ENCODE data around the gene LYPLAL1. TPM values are rescaled to one million over a fixed set of nuclear protein-coding genes. Genes with fewer than 3 reads are reported as not detected.
A peak's percentile ranks its signal among the peaks of the same experiment; 100 is the strongest.

The LYPLAL1 gene
- 10 to 100 TPM; 14.8 to 33.9 (median 21.2) TPM for total RNA-seq
- polyA plus RNA-seq = 10 to 100 TPM; 32.2 to 37.9 TPM

GRCh38 chr1:219173758-219174459 lies at the start of gene LYPLAL1:
Gene LYPLAL1 (plus strand): TSS chr1:219173878. CDS start chr1:219173891, 13 bp downstream.
- H3K36me3 ChIP-seq = no peaks in the 10 kb centered on the region
- 0 to 2% methylated on average over 47 to 48 of the region's 48 CpGs for WGBS, 2 donors
- ATAC-seq (peak; percentile 90 to 97 (median 96)), FAIRE-seq (no peak), DNase-seq (peak; percentile 84 to 97 (median 88))
- H3K4me3 ChIP-seq = peak within 1 kb of the TSS; percentile 62 to 86 (median 73)
- peak within 1 kb of the TSS; percentile 69 to 96 (median 82) for H3K27ac ChIP-seq
- intact Hi-C loops (cut with DNase I) = no loop called here
- no peaks in the 10 kb centered on the region for H3K9me3 ChIP-seq
- H3K27me3 ChIP-seq = no peaks in the 10 kb centered on the region
- TF ChIP-seq, protein P1, sequence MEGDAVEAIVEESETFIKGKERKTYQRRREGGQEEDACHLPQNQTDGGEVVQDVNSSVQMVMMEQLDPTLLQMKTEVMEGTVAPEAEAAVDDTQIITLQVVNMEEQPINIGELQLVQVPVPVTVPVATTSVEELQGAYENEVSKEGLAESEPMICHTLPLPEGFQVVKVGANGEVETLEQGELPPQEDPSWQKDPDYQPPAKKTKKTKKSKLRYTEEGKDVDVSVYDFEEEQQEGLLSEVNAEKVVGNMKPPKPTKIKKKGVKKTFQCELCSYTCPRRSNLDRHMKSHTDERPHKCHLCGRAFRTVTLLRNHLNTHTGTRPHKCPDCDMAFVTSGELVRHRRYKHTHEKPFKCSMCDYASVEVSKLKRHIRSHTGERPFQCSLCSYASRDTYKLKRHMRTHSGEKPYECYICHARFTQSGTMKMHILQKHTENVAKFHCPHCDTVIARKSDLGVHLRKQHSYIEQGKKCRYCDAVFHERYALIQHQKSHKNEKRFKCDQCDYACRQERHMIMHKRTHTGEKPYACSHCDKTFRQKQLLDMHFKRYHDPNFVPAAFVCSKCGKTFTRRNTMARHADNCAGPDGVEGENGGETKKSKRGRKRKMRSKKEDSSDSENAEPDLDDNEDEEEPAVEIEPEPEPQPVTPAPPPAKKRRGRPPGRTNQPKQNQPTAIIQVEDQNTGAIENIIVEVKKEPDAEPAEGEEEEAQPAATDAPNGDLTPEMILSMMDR (IDR thresholded peaks at IDR 0.05) = no peak
- H3K4me1 ChIP-seq = peaks cover 7 to 52% (median 28%) of the 10 kb centered on the region in 3 donors

DNA sequence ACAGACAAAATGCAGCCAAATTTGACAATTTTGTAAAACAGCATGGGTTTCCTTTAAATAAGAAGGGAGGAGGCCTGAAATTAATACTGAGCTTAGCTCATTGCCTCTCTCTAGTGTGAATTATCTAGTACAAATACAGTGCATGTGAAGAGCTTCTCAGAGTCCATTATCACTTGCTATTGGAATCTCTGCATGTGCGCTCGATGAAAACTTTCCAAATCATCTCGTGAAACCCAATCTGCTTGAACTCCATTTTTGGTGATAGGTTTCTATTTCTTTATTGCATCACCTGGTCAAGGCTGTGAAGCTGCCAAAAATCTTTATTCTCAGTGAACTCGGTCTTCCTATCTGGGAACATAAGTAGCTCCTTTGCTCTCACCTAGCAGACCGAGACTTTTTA lies 49.5 kb upstream of the LYPLAL1 start:
- Histone ChIP-seq H3K9me3 (no peaks in the 10 kb centered on the region), H3K4me1 (no peaks in the 10 kb centered on the region), H3K27me3 (no peaks in the 10 kb centered on the region), H3K36me3 (no peaks in the 10 kb centered on the region), H3K4me3 (no peak overlapping the region), H3K27ac (no peak overlapping the region)
- 76 to 88% methylated on average over 5 of the region's 5 CpGs for WGBS, 2 donors
- FAIRE-seq = no peak
- intact Hi-C loops (cut with DNase I) = no loop called here
- TF ChIP-seq, protein P1 (IDR thresholded peaks at IDR 0.05) = no peak
- no peak for ATAC-seq
- no peak for DNase-seq

DNA sequence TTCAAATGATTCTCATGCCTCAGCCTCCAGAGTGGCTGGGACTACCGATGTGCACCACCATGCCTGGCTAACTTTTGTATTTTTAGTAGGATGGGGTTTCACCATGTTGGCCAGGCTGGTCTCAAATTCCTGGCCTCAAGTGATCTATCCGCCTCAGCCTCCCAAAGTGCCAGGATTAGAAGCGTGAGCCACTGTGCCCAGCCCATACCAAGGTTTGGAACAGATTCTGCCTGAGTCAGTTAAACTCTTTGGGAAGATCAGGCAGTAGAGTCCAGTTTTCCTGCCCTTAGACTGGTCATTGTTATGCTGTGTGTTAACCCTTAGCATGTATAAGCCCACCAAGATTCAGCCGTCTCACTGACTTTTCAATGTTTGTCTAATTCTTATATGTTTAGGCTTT lies 48.3 kb upstream of the LYPLAL1 start:
- H3K27ac ChIP-seq = no peak overlapping the region
- H3K36me3 ChIP-seq = no peaks in the 10 kb centered on the region
- no peaks in the 10 kb centered on the region for H3K9me3 ChIP-seq
- no peak for FAIRE-seq
- DNase-seq = no peak
- ATAC-seq = no peak
- no peaks in the 10 kb centered on the region for H3K27me3 ChIP-seq
- H3K4me1 ChIP-seq = peaks cover 0 to under 1% (median 0%) of the 10 kb centered on the region in 3 donors
- intact Hi-C loops (cut with DNase I) = no loop called here
- TF ChIP-seq, protein P1 (IDR thresholded peaks at IDR 0.05) = no peak
- H3K4me3 ChIP-seq = no peak overlapping the region
- WGBS, 2 donors = 94 to 99% methylated on average over 4 of the region's 4 CpGs

GRCh38 chr1:219126377-219126776 lies 47.3 kb upstream of the LYPLAL1 start:
- FAIRE-seq (no peak), DNase-seq (no peak), ATAC-seq (no peak)
- Histone ChIP-seq H3K27me3 (no peaks in the 10 kb centered on the region), H3K4me1 (peaks cover 0 to 6% (median 0%) of the 10 kb centered on the region in 3 donors), H3K9me3 (no peaks in the 10 kb centered on the region), H3K36me3 (no peaks in the 10 kb centered on the region), H3K27ac (no peak overlapping the region), H3K4me3 (no peak overlapping the region)
- TF ChIP-seq, protein P1 (IDR thresholded peaks at IDR 0.05) = no peak
- intact Hi-C loops (cut with DNase I) = no loop called here
- 75 to 80% methylated on average over 2 of the region's 2 CpGs for WGBS, 2 donors

- Histone ChIP-seq H3K9me3 (no peaks in the 10 kb centered on the region), H3K27me3 (no peaks in the 10 kb centered on the region), H3K36me3 (no peaks in the 10 kb centered on the region), H3K4me3 (no peak overlapping the region), H3K4me1 (peaks cover 0 to 6% (median 0%) of the 10 kb centered on the region in 3 donors), H3K27ac (no peak overlapping the region)
- intact Hi-C loops (cut with DNase I) = no loop called here
- ATAC-seq (no peak), DNase-seq (no peak), FAIRE-seq (no peak)
- 91 to 96% methylated on average over 2 of the region's 2 CpGs for WGBS, 2 donors
- TF ChIP-seq, protein P1 (IDR thresholded peaks at IDR 0.05) = no peak
Measured at GRCh38 chr1:219128957-219129356, 44.7 kb upstream of the LYPLAL1 start.

Measured in pancreas (tissue), 10 donors.